IMR-90 (cell line): ENCODE results near the gene CPHXL2. TPM values are rescaled to one million over a fixed set of nuclear protein-coding genes. Genes with fewer than 3 reads are reported as not detected.
A peak's percentile ranks its signal among the peaks of the same experiment; 100 is the strongest.

Experiments used
- ATAC-seq: fragments of 200-7000 bp; cut with Tn5 transposase; 2 replicates; pipeline ENCODE4 v1.9.1; 2020; ENCODE audit warnings: low read depth, mild to moderate bottlenecking, moderate library complexity
- BruUV-seq: library from RNA; stranded (reverse); fragments of 400-500 nt; replicated peaks from 2 replicates; lab custom pipeline; 2021; lab: Mats Ljungman, UMichigan
- CTCF ChIA-PET: fragments of 300-600 bp; formaldehyde crosslinking; extraction: SDS; loops from one replicate; lab custom pipeline; 2021; ENCODE audit warnings: antibody characterized with exemption; lab: Yijun Ruan, JAX
- POLR2A ChIA-PET: fragments of 300-600 bp; sonication (Branson Sonifier 250); formaldehyde crosslinking; loops from one replicate; lab custom pipeline; 2022; ENCODE audit warnings: antibody characterized with exemption; ENCODE audit not compliant: unreplicated experiment; lab: Charles Lee
- DNase-seq: peaks from one replicate; pipeline ENCODE4 v3.0.0; 2013
- H2AFZ ChIP-seq: replicated peaks from 2 replicates; pipeline ENCODE3; 2013; ENCODE audit warnings: low read length, mild to moderate bottlenecking; ENCODE audit not compliant: poor library complexity
- H2AK5ac ChIP-seq: 2 replicates; pipeline ENCODE4 v1.6.1; 2013; ENCODE audit warnings: low read depth, low read length, inconsistent platforms
- H2AK9ac ChIP-seq: replicated peaks from 2 replicates; pipeline ENCODE3; 2013; ENCODE audit warnings: mild to moderate bottlenecking, low read depth, low read length, moderate library complexity; ENCODE audit not compliant: poor library complexity
- H2BK120ac ChIP-seq: 2 replicates; pipeline ENCODE4 v1.6.1; 2013; ENCODE audit warnings: low read depth, low read length, inconsistent platforms
- H2BK15ac ChIP-seq: 3 replicates; pipeline ENCODE4 v1.6.1; 2013; ENCODE audit warnings: low read depth, low read length, inconsistent platforms
- H2BK20ac ChIP-seq: 2 replicates; pipeline ENCODE4 v1.6.1; 2013; ENCODE audit warnings: low read depth, mild to moderate bottlenecking, inconsistent platforms, low read length, moderate library complexity
- H2BK5ac ChIP-seq: 2 replicates; pipeline ENCODE4 v1.6.1; 2013; ENCODE audit warnings: mild to moderate bottlenecking, low read depth, low read length, inconsistent platforms; ENCODE audit not compliant: poor library complexity, severe bottlenecking
- H3K14ac ChIP-seq: replicated peaks from 2 replicates; pipeline ENCODE4 v1.6.1; 2013; ENCODE audit warnings: low read depth, low read length, inconsistent platforms
- H3K18ac ChIP-seq: 2 replicates; pipeline ENCODE4 v1.6.1; 2013; ENCODE audit warnings: low read depth, low read length, control low read depth
- H3K23ac ChIP-seq: 2 replicates; pipeline ENCODE4 v1.6.1; 2013; ENCODE audit warnings: low read depth, low read length, inconsistent platforms
- H3K27ac ChIP-seq: 2 replicates; pipeline ENCODE4 v1.5.1; 2013; ENCODE audit warnings: mild to moderate bottlenecking, control low read depth, low read length; ENCODE audit not compliant: insufficient read depth
- H3K27me3 ChIP-seq: 2 replicates; pipeline ENCODE4 v1.6.1; 2013; ENCODE audit warnings: low read length; ENCODE audit not compliant: control insufficient read depth, insufficient read depth
- H3K36me3 ChIP-seq: 2 replicates; pipeline ENCODE4 v1.6.1; 2013; ENCODE audit warnings: low read length, mixed read lengths; ENCODE audit not compliant: control insufficient read depth, insufficient read depth
- H3K4ac ChIP-seq: 2 replicates; pipeline ENCODE4 v1.6.1; 2013; ENCODE audit warnings: low read depth, low read length, inconsistent platforms
- H3K4me1 ChIP-seq: 2 replicates; pipeline ENCODE4 v1.6.1; 2013; ENCODE audit warnings: low read length, mixed read lengths; ENCODE audit not compliant: control insufficient read depth, insufficient read depth
- H3K4me2 ChIP-seq: 2 replicates; pipeline ENCODE4 v1.6.1; 2013; ENCODE audit warnings: low read depth, mild to moderate bottlenecking, control low read depth, low read length, moderate library complexity
- H3K4me3 ChIP-seq: 2 replicates; pipeline ENCODE4 v1.5.1; 2013; ENCODE audit warnings: low read depth, mild to moderate bottlenecking, control low read depth, low read length, moderate library complexity; ENCODE audit not compliant: insufficient read depth
- H3K56ac ChIP-seq: 2 replicates; pipeline ENCODE4 v1.6.1; 2013; ENCODE audit warnings: low read length, inconsistent platforms; ENCODE audit not compliant: insufficient read depth; ENCODE audit errors: extremely low read depth
- H3K79me1 ChIP-seq, 2 experiments: 2 replicates each; pipeline ENCODE4 v1.6.1; 2013; ENCODE audit warnings: low read length in 2 of 2, inconsistent platforms in 1 of 2, low read depth in 1 of 2
- H3K9ac ChIP-seq: 2 replicates; pipeline ENCODE4 v1.6.1; 2013; ENCODE audit warnings: low read depth, low read length, control low read depth
- H3K9me1 ChIP-seq: 2 replicates; pipeline ENCODE4 v1.6.1; 2013; ENCODE audit warnings: low read length, inconsistent platforms; ENCODE audit not compliant: insufficient read depth
- H3K9me3 ChIP-seq: 2 replicates; pipeline ENCODE4 v1.6.1; 2013; ENCODE audit warnings: low read length; ENCODE audit not compliant: control insufficient read depth, insufficient read depth
- H4K20me1 ChIP-seq: 2 replicates; pipeline ENCODE4 v1.6.1; 2013; ENCODE audit warnings: low read length, inconsistent platforms; ENCODE audit not compliant: insufficient read depth
- H4K5ac ChIP-seq: 2 replicates; pipeline ENCODE4 v1.6.1; 2013; ENCODE audit warnings: mild to moderate bottlenecking, low read depth, low read length, control low read depth
- H4K8ac ChIP-seq, 2 experiments: 2 replicates each; pipeline ENCODE4 v1.6.1; 2013; ENCODE audit warnings: low read depth in 2 of 2, low read length in 2 of 2, control low read depth in 1 of 2, inconsistent platforms in 1 of 2
- H4K91ac ChIP-seq: 2 replicates; pipeline ENCODE4 v1.6.1; 2013; ENCODE audit warnings: low read depth, low read length, inconsistent platforms; ENCODE audit not compliant: insufficient read depth
- MXI1 ChIP-seq: IDR thresholded peaks from 2 replicates; pipeline ENCODE4 v1.6.1; 2012; ENCODE audit warnings: low read depth, mild to moderate bottlenecking, low read length, moderate library complexity, borderline replicate concordance
- RCOR1 ChIP-seq: IDR thresholded peaks from 2 replicates; pipeline ENCODE4 v1.6.1; 2012; ENCODE audit warnings: mild to moderate bottlenecking, low read length, improper control_type of control experiment; ENCODE audit not compliant: insufficient replicate concordance
- WGBS, 2 experiments: methylation state at CpG; one replicate each; pipeline versions ENCODE4 v1.1.5 to v1.1.7; 2013; ENCODE audit warnings: missing lambda C conversion rate in 2 of 2; ENCODE audit not compliant: insufficient read length in 1 of 2; ENCODE audit errors: extremely low coverage in 2 of 2; 5-methylcytosine and 5-hydroxymethylcytosine counted together
- dilution Hi-C: fragments of 300-500 bp; cut with HindIII; formaldehyde crosslinking; loops from one replicate; pipeline ENCODE4 v1.14.3; 2018; ENCODE audit warnings: low sequenced_read_pairs; ENCODE audit not compliant: unreplicated experiment
- in situ Hi-C: fragments of 300-500 bp; cut with MboI; formaldehyde crosslinking; loops from 3 replicates; pipeline ENCODE4 v1.14.3; 2019; ENCODE audit warnings: low sequenced_read_pairs, inconsistent platforms, mixed read lengths
- intact Hi-C: fragments of 100-400 bp; cut with micrococcal nuclease; formaldehyde crosslinking; loops from 2 replicates; pipeline ENCODE4 v1.10.0; 2022
- polyA plus RNA-seq, 3 experiments: library from polyadenylated mRNA; depleted of rRNA; stranded (reverse); fragments of >200 nt; gene quantifications; 2 replicates each; pipeline ENCODE4 v1.2.3, GENCODE V29; 2012; ENCODE audit warnings: low replicate concordance in 1 of 3
- total RNA-seq: library from RNA; depleted of rRNA; stranded (reverse); fragments of >200 nt; gene quantifications from 2 replicates; pipeline ENCODE4 v1.2.3, GENCODE V29; 2012
- TF ChIP-seq, protein P1 (sequence below): fragments of 150-350 bp; IDR thresholded peaks from 2 replicates; pipeline ENCODE4 v1.6.1; 2016; ENCODE audit warnings: low read depth, mild to moderate bottlenecking, low read length, moderate library complexity, borderline replicate concordance

The CPHXL2 gene
- total and polyA plus RNA-seq, 2 of the 4 experiments (the other 2 are of a cell fraction), result not detected

DNA sequence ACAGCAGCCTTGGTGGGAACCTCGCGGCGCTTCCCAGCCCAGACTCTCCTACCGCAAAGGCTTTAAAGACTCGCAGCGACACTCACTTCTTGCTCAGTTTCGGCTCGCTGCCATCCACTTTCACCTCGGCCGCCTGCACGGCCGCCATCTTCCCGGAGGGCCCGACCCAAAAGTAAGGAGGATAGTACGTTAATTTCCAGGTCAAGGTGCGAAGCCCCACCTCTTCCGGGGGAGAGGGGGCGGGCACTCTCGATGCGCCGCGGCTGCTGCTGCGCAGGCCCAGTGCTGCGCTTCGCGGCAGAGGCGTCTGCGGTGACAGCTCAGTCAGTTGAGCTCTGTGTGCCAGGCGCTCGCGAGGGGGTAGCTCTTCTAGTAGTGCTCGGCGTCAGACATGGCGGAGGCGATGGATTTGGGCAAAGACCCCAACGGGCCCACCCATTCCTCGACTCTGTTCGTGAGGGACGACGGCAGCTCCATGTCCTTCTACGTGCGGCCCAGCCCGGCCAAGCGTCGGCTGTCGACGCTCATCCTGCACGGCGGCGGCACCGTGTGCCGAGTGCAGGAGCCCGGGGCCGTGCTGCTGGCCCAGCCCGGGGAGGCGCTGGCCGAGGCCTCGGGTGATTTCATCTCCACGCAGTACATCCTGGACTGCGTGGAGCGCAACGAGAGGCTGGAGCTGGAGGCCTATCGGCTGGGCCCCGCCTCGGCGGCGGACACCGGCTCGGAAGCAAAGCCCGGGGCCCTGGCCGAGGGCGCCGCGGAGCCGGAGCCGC is 29.1 kb downstream of the CPHXL2 start, which contains the start of the genes KARS1 and TERF2IP (continued):
- TF ChIP-seq, protein P1, sequence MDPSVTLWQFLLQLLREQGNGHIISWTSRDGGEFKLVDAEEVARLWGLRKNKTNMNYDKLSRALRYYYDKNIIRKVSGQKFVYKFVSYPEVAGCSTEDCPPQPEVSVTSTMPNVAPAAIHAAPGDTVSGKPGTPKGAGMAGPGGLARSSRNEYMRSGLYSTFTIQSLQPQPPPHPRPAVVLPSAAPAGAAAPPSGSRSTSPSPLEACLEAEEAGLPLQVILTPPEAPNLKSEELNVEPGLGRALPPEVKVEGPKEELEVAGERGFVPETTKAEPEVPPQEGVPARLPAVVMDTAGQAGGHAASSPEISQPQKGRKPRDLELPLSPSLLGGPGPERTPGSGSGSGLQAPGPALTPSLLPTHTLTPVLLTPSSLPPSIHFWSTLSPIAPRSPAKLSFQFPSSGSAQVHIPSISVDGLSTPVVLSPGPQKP, result no peak

DNA sequence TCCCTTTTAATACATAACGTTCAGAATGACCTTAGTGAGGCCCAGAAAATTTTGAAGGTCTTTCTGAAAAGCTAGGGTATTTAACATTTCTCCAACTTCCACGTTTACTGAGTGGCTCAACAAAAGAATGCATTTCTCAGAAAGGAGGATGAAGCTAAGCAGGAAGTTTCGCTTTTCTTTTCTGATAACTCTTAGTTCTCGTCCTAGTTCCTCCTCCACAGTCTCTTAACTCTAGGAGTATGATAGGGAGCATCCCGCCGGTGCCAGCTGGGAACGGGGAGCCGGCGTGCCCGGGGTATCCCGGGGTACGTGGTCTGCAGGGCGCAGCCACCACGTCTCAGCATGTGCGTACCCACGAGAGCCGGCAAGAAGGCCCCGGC is 29.7 kb downstream of the CPHXL2 start:
- Histone ChIP-seq H3K56ac (peak overlapping the region; percentile 89), H2BK15ac (no peak overlapping the region), H3K9me1 (peaks cover 8% of the 10 kb centered on the region; the same call in 1 of the 2 replicates), H3K27me3 (no peaks in the 10 kb centered on the region), H2AK5ac (0 out of 2 replicates have a peak overlapping the region, but pooled peaks have one; percentile 35), H2BK20ac (no peak overlapping the region), H3K4me3 (peak overlapping the region; percentile 85), H4K91ac (peak overlapping the region; percentile 81), H2AK9ac (peak overlapping the region; percentile 90), H2BK5ac (peak overlapping the region; percentile 42), H4K5ac (peak overlapping the region; percentile 85), H4K8ac (peak overlapping the region; percentile 82 to 90), H3K4me1 (peaks cover 5% of the 10 kb centered on the region; the same call in 1 of the 2 replicates), H3K18ac (peak overlapping the region; percentile 36; the same call in 1 of the 2 replicates), H3K4me2 (peak overlapping the region; percentile 94), H3K23ac (peak overlapping the region; percentile 65), H2BK120ac (peak overlapping the region; percentile 60; the same call in 1 of the 2 replicates), H3K9me3 (no peaks in the 10 kb centered on the region), H4K20me1 (peaks cover 46% of the 10 kb centered on the region), H3K14ac (peak overlapping the region; percentile 91), H3K36me3 (peaks cover 9% of the 10 kb centered on the region), H2AFZ (peak overlapping the region; percentile 92), H3K4ac (peak overlapping the region; percentile 77), H3K79me1 (peaks cover 11 to 51% of the 10 kb centered on the region in 2 experiments), H3K27ac (peak overlapping the region; percentile 85), H3K9ac (peak overlapping the region; percentile 88)
- ChIA-PET CTCF (interaction anchor here (0.6 to 1.5 kb wide), 2 partner anchors 117 to 130 kb away, joined by 3 read pairs; no protein-coding TSS in a partner anchor), POLR2A (interaction anchor here (0.5 to 1.1 kb wide), 3 partner anchors 41 to 96 kb away, joined by 3 to 9 read pairs (median 4); no protein-coding TSS in a partner anchor)
- ATAC-seq (peak; percentile 49), DNase-seq (no peak)
- in situ Hi-C loops (loop anchor here (10.0 kb wide), 1 partner anchor 118 kb away; no protein-coding TSS in a partner anchor), intact Hi-C loops (loop anchor here (10.0 kb wide), 1 partner anchor 1528 kb away; no protein-coding TSS in a partner anchor), dilution Hi-C loops (no loop called here)
- 5% methylated on average over 8 of the region's 18 CpGs; no CpG with 5 or more reads in 1 of the 2 experiments for WGBS, 2 experiments
- BruUV-seq, result TSS peak; percentile 39
- TF ChIP-seq RCOR1 (no peak), MXI1 (peak; percentile 93; the same call in 1 of the 2 replicates)
